Stimulated activated naive CD8-positive, alpha-beta T cell treated with anti-CD3 and anti-CD28 coated beads, Interleukin-15, Interleukin-2, amounts not matched to agents 100 ng/mL and 50 ng/mL, for 24 hours (primary cell): ENCODE results near the gene IPMK.

Experiments
- H3K27ac Mint-ChIP-seq: one replicate; pipeline ENCODE4 v1.8.0; 2021; ENCODE audit warnings: mild to moderate bottlenecking, mixed read lengths
- H3K27me3 Mint-ChIP-seq: one replicate; pipeline ENCODE4 v1.8.0; 2021; ENCODE audit warnings: mixed read lengths
- H3K36me3 Mint-ChIP-seq: one replicate; pipeline ENCODE4 v1.8.0; 2021; ENCODE audit warnings: low read depth, mixed read lengths
- H3K4me1 Mint-ChIP-seq: one replicate; pipeline ENCODE4 v1.8.0; 2021; ENCODE audit warnings: low read depth, mixed read lengths
- H3K4me3 Mint-ChIP-seq: one replicate; pipeline ENCODE4 v1.8.0; 2021; ENCODE audit warnings: mild to moderate bottlenecking, mixed read lengths
- H3K9me3 Mint-ChIP-seq: one replicate; pipeline ENCODE4 v1.8.0; 2021; ENCODE audit warnings: mixed read lengths

Gene IPMK

GRCh38 chr10:58217612-58218011, 50.1 kb downstream of the IPMK start:
- Mint-ChIP-seq H3K27me3 (no peaks in the 10 kb centered on the region), H3K4me3 (no peak overlapping the region), H3K27ac (no peak overlapping the region), H3K36me3 (peaks cover 39% of the 10 kb centered on the region), H3K4me1 (peaks cover 7% of the 10 kb centered on the region), H3K9me3 (no peaks in the 10 kb centered on the region)

- H3K9me3 Mint-ChIP-seq, result no peaks in the 10 kb centered on the region
- H3K27me3 Mint-ChIP-seq, result no peaks in the 10 kb centered on the region
- peaks cover 18% of the 10 kb centered on the region for H3K4me1 Mint-ChIP-seq
- peaks cover 63% of the 10 kb centered on the region for H3K36me3 Mint-ChIP-seq
- H3K27ac Mint-ChIP-seq, result no peak overlapping the region
- no peak overlapping the region for H3K4me3 Mint-ChIP-seq
These were observed 55.1 kb downstream of the IPMK start for GRCh38 chr10:58212622-58213021.

- Mint-ChIP-seq H3K27me3 (no peaks in the 10 kb centered on the region), H3K36me3 (peaks cover 64% of the 10 kb centered on the region), H3K4me3 (no peak overlapping the region), H3K4me1 (peaks cover 18% of the 10 kb centered on the region), H3K27ac (no peak overlapping the region), H3K9me3 (no peaks in the 10 kb centered on the region)
These were observed 57.5 kb downstream of the IPMK start for GRCh38 chr10:58210160-58210559.

- H3K36me3 Mint-ChIP-seq, result peaks cover 59% of the 10 kb centered on the region
These were observed 58.0 kb downstream of the IPMK start for GRCh38 chr10:58209669-58210068.

GRCh38 chr10:58206251-58206650, 61.4 kb downstream of the IPMK start:
- no peak overlapping the region for H3K27ac Mint-ChIP-seq

More at GRCh38 chr10:58209669-58210068, 58.0 kb downstream of the IPMK start:
- H3K9me3 Mint-ChIP-seq, result no peaks in the 10 kb centered on the region
- no peaks in the 10 kb centered on the region for H3K27me3 Mint-ChIP-seq
- H3K4me1 Mint-ChIP-seq, result peaks cover 18% of the 10 kb centered on the region
- H3K4me3 Mint-ChIP-seq, result no peak overlapping the region
- no peak overlapping the region for H3K27ac Mint-ChIP-seq

GRCh38 chr10:58201704-58202103, 66.0 kb downstream of the IPMK start:
- Mint-ChIP-seq H3K27ac (no peak overlapping the region), H3K9me3 (no peaks in the 10 kb centered on the region), H3K27me3 (no peaks in the 10 kb centered on the region), H3K4me1 (peaks cover 5% of the 10 kb centered on the region), H3K36me3 (peaks cover 11% of the 10 kb centered on the region), H3K4me3 (no peak overlapping the region)

More at GRCh38 chr10:58206251-58206650, 61.4 kb downstream of the IPMK start:
- Mint-ChIP-seq H3K36me3 (peaks cover 39% of the 10 kb centered on the region), H3K4me3 (no peak overlapping the region), H3K27me3 (no peaks in the 10 kb centered on the region), H3K4me1 (peaks cover 5% of the 10 kb centered on the region), H3K9me3 (no peaks in the 10 kb centered on the region)

GRCh38 chr10:58189269-58189668, 78.4 kb downstream of the IPMK start:
- Mint-ChIP-seq H3K4me1 (no peaks in the 10 kb centered on the region), H3K36me3 (peaks cover 12% of the 10 kb centered on the region), H3K4me3 (no peak overlapping the region), H3K27me3 (peaks cover 21% of the 10 kb centered on the region), H3K9me3 (no peaks in the 10 kb centered on the region), H3K27ac (no peak overlapping the region)

GRCh38 chr10:58184120-58184670, 83.5 kb downstream of the IPMK start:
- H3K27me3 Mint-ChIP-seq, result peaks cover 23% of the 10 kb centered on the region
- H3K4me1 Mint-ChIP-seq, result no peaks in the 10 kb centered on the region
- H3K4me3 Mint-ChIP-seq, result no peak overlapping the region
- no peaks in the 10 kb centered on the region for H3K36me3 Mint-ChIP-seq
- no peak overlapping the region for H3K27ac Mint-ChIP-seq
- no peaks in the 10 kb centered on the region for H3K9me3 Mint-ChIP-seq

- Mint-ChIP-seq H3K4me3 (no peak overlapping the region), H3K9me3 (no peaks in the 10 kb centered on the region), H3K27ac (no peak overlapping the region), H3K36me3 (no peaks in the 10 kb centered on the region), H3K27me3 (peaks cover 8% of the 10 kb centered on the region), H3K4me1 (no peaks in the 10 kb centered on the region)
These were observed 87.0 kb downstream of the IPMK start for GRCh38 chr10:58180666-58181065.

- Mint-ChIP-seq H3K27ac (no peak overlapping the region), H3K9me3 (no peaks in the 10 kb centered on the region), H3K4me3 (no peak overlapping the region), H3K36me3 (no peaks in the 10 kb centered on the region), H3K4me1 (no peaks in the 10 kb centered on the region), H3K27me3 (peaks cover 4% of the 10 kb centered on the region)
These were observed 88.5 kb downstream of the IPMK start for GRCh38 chr10:58179238-58179637.

GRCh38 chr10:58178811-58179210, 88.9 kb downstream of the IPMK start:
- peaks cover 3% of the 10 kb centered on the region for H3K27me3 Mint-ChIP-seq
- no peaks in the 10 kb centered on the region for H3K9me3 Mint-ChIP-seq
- no peaks in the 10 kb centered on the region for H3K36me3 Mint-ChIP-seq
- H3K4me3 Mint-ChIP-seq, result no peak overlapping the region
- H3K27ac Mint-ChIP-seq, result no peak overlapping the region
- no peaks in the 10 kb centered on the region for H3K4me1 Mint-ChIP-seq

GRCh38 chr10:58177362-58177947, 90.2 kb downstream of the IPMK start:
- H3K36me3 Mint-ChIP-seq, result no peaks in the 10 kb centered on the region
- no peaks in the 10 kb centered on the region for H3K9me3 Mint-ChIP-seq
- H3K4me1 Mint-ChIP-seq, result no peaks in the 10 kb centered on the region
- H3K27me3 Mint-ChIP-seq, result peaks cover 3% of the 10 kb centered on the region
- H3K27ac Mint-ChIP-seq, result no peak overlapping the region
- no peak overlapping the region for H3K4me3 Mint-ChIP-seq

- Mint-ChIP-seq H3K36me3 (no peaks in the 10 kb centered on the region), H3K9me3 (no peaks in the 10 kb centered on the region), H3K27ac (no peak overlapping the region), H3K4me3 (no peak overlapping the region), H3K27me3 (peaks cover 3% of the 10 kb centered on the region), H3K4me1 (no peaks in the 10 kb centered on the region)
These were observed 91.4 kb downstream of the IPMK start for GRCh38 chr10:58175990-58176900.

GRCh38 chr10:58174831-58175230, 92.9 kb downstream of the IPMK start:
- no peak overlapping the region for H3K27ac Mint-ChIP-seq
- H3K4me1 Mint-ChIP-seq, result no peaks in the 10 kb centered on the region
- H3K27me3 Mint-ChIP-seq, result peaks cover 3% of the 10 kb centered on the region
- no peak overlapping the region for H3K4me3 Mint-ChIP-seq
- no peaks in the 10 kb centered on the region for H3K9me3 Mint-ChIP-seq
- no peaks in the 10 kb centered on the region for H3K36me3 Mint-ChIP-seq

- no peak overlapping the region for H3K27ac Mint-ChIP-seq
- peaks cover 8% of the 10 kb centered on the region for H3K27me3 Mint-ChIP-seq
- H3K4me1 Mint-ChIP-seq, result no peaks in the 10 kb centered on the region
- H3K36me3 Mint-ChIP-seq, result no peaks in the 10 kb centered on the region
- H3K9me3 Mint-ChIP-seq, result no peaks in the 10 kb centered on the region
- no peak overlapping the region for H3K4me3 Mint-ChIP-seq
These were observed 94.3 kb downstream of the IPMK start for GRCh38 chr10:58173391-58173790.
